ENCODE data around the gene PEX19.

- no peak for TF ChIP-seq POLR2A (IDR thresholded peaks at IDR 0.05)
- TF ChIP-seq, protein P1, sequence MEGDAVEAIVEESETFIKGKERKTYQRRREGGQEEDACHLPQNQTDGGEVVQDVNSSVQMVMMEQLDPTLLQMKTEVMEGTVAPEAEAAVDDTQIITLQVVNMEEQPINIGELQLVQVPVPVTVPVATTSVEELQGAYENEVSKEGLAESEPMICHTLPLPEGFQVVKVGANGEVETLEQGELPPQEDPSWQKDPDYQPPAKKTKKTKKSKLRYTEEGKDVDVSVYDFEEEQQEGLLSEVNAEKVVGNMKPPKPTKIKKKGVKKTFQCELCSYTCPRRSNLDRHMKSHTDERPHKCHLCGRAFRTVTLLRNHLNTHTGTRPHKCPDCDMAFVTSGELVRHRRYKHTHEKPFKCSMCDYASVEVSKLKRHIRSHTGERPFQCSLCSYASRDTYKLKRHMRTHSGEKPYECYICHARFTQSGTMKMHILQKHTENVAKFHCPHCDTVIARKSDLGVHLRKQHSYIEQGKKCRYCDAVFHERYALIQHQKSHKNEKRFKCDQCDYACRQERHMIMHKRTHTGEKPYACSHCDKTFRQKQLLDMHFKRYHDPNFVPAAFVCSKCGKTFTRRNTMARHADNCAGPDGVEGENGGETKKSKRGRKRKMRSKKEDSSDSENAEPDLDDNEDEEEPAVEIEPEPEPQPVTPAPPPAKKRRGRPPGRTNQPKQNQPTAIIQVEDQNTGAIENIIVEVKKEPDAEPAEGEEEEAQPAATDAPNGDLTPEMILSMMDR (IDR thresholded peaks at IDR 0.05), result no peak
These were observed 573 bp upstream of the PEX19 start for GRCh38 chr1:160285506-160285905.
